K562 (cell line): ENCODE data around the gene HOXB13. TPM values are rescaled to one million over a fixed set of nuclear protein-coding genes. Genes with fewer than 3 reads are reported as not detected.

Source experiments
- ARHGAP35 ChIP-seq: fragments of 450-650 bp; IDR thresholded peaks from 2 replicates; pipeline ENCODE4 v1.6.1; 2018; ENCODE audit not compliant: partially characterized antibody
- CBX2 ChIP-seq: fragments of 200-600 bp; sonication (generic); IDR thresholded peaks from one replicate; pipeline ENCODE4 v1.6.1; 2012; ENCODE audit warnings: mild to moderate bottlenecking, low read length, inconsistent platforms; ENCODE audit not compliant: insufficient read depth, poor library complexity, severe bottlenecking
- RCOR1 ChIP-seq, 2 experiments: IDR thresholded peaks; 2 replicates each; pipeline ENCODE4 v1.6.1; 2012; ENCODE audit warnings: low read depth in 2 of 2, low read length in 2 of 2, borderline replicate concordance in 1 of 2, improper control_type of control experiment in 1 of 2
- ZNF232 ChIP-seq: sonication (generic); formaldehyde crosslinking; IDR thresholded peaks from 2 replicates; pipeline ENCODE4 v1.8.0; 2022; ENCODE audit warnings: mild to moderate bottlenecking, missing genetic modification reagents
- polyA plus RNA-seq, 8 experiments: library from polyadenylated mRNA; depleted of rRNA in 4 of 8; stranded (reverse) in 5 of 8; unstranded in 3 of 8; fragments of >200 nt; fragmentation: Nextera tagmentation in 2 of 8; fragmentation: Illumina TruSeq in 1 of 8; extraction: Ambion mirVana in 2 of 8; extraction: Trizol in 1 of 8; gene quantifications; 2 replicates each; pipeline versions ENCODE4 v1.2.1 to v1.2.3, GENCODE V29; 2011 to 2014; ENCODE audit warnings: inconsistent platforms in 1 of 8, missing spikeins in 1 of 8
- total RNA-seq, 7 experiments: library from RNA; depleted of rRNA in 6 of 7; stranded (reverse); fragments of >200 nt in 6 of 7; fragmentation: Illumina TruSeq in 2 of 7; extraction: Trizol in 2 of 7; gene quantifications; 2 replicates each; pipeline versions ENCODE4 v1.2.1 to v1.2.3, GENCODE V29; 2011 to 2021; ENCODE audit warnings: low replicate concordance in 1 of 7
- TF ChIP-seq, protein P1 (sequence below): fragments of 450-650 bp; conservative IDR thresholded peaks from 2 replicates; pipeline ENCODE4 v1.6.1; 2016; ENCODE audit warnings: missing genetic modification characterization, low read depth, mild to moderate bottlenecking, missing compliant biosample characterization, moderate library complexity
- TF ChIP-seq, protein P2 (sequence below): fragments of 250-450 bp; sonication (Bioruptor Pico); IDR thresholded peaks from 2 replicates; pipeline ENCODE4 v1.5.0; 2020; ENCODE audit warnings: mild to moderate bottlenecking
- TF ChIP-seq, protein P3 (sequence below): fragments of 200-800 bp; sonication (Bioruptor generic); IDR thresholded peaks from 2 replicates; pipeline ENCODE4 v1.6.1; 2017; ENCODE audit warnings: missing genetic modification characterization, missing compliant biosample characterization
- TF ChIP-seq, protein P4 (sequence below): sonication (generic); IDR thresholded peaks from 2 replicates; pipeline ENCODE4 v1.6.1; 2016
- TF ChIP-seq, protein P5 (sequence below): fragments of 450-650 bp; IDR thresholded peaks from 2 replicates; pipeline ENCODE4 v1.6.1; 2016; ENCODE audit warnings: mild to moderate bottlenecking, moderate library complexity

The HOXB13 gene
- total and polyA plus RNA-seq, 9 of the 15 experiments (the other 6 are each of a cell fraction or from before 2014, with no cell fraction given): not detected

DNA sequence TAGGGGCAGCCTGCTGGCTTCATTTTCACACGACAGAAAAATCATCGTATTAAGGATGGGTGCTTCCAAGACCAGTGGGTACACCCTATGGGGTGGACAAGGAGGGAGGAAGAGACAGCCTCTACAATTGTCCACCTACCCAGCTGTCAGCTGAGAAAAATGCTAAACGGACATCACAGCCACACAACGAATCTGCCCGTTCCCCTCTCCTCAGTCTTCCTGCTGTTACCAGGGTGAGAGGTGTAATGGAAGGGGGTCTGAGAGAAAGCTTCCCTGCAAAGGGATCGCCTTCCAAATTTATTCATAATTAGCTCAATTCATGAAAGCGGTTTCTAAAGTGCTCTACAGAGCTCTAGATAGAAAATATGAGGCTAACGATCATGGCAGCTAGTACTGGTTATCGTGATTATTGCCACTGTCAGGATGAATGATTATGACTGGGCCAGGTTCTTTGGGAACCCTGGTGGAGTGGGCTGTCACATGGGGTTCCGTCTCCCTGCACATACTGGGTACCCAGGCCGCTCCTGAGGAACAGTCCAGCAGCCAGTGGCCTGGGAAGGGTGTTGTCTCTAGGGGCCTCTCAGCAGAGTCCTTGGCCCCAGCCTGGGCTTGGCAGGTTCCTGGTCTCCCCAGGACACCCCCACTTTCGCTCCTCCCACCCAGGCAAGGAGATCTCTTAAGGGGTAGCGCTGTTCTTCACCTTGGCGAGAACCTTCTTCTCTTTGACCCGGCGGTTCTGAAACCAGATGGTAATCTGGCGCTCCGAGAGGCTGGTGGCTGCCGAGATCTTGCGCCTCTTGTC is 2.2 kb downstream of the HOXB13 start (continued):
- TF ChIP-seq CBX2 (peak; percentile 66), ARHGAP35 (no peak), RCOR1 (IDR thresholded peaks at IDR 0.05; ENCODE audit: borderline replicate concordance in 1 of 2, low read depth in 2 of 2, low read length in 2 of 2) (no peak), ZNF232 (CRISPR knock-in tag) (no peak)
- TF ChIP-seq, protein P1, sequence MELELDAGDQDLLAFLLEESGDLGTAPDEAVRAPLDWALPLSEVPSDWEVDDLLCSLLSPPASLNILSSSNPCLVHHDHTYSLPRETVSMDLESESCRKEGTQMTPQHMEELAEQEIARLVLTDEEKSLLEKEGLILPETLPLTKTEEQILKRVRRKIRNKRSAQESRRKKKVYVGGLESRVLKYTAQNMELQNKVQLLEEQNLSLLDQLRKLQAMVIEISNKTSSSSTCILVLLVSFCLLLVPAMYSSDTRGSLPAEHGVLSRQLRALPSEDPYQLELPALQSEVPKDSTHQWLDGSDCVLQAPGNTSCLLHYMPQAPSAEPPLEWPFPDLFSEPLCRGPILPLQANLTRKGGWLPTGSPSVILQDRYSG: no peak
- TF ChIP-seq, protein P2, sequence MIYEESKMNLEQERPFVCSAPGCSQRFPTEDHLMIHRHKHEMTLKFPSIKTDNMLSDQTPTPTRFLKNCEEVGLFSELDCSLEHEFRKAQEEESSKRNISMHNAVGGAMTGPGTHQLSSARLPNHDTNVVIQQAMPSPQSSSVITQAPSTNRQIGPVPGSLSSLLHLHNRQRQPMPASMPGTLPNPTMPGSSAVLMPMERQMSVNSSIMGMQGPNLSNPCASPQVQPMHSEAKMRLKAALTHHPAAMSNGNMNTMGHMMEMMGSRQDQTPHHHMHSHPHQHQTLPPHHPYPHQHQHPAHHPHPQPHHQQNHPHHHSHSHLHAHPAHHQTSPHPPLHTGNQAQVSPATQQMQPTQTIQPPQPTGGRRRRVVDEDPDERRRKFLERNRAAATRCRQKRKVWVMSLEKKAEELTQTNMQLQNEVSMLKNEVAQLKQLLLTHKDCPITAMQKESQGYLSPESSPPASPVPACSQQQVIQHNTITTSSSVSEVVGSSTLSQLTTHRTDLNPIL: no peak
- TF ChIP-seq, protein P3, sequence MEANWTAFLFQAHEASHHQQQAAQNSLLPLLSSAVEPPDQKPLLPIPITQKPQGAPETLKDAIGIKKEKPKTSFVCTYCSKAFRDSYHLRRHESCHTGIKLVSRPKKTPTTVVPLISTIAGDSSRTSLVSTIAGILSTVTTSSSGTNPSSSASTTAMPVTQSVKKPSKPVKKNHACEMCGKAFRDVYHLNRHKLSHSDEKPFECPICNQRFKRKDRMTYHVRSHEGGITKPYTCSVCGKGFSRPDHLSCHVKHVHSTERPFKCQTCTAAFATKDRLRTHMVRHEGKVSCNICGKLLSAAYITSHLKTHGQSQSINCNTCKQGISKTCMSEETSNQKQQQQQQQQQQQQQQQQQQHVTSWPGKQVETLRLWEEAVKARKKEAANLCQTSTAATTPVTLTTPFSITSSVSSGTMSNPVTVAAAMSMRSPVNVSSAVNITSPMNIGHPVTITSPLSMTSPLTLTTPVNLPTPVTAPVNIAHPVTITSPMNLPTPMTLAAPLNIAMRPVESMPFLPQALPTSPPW (CRISPR knock-in tag): no peak
- TF ChIP-seq, protein P4, sequence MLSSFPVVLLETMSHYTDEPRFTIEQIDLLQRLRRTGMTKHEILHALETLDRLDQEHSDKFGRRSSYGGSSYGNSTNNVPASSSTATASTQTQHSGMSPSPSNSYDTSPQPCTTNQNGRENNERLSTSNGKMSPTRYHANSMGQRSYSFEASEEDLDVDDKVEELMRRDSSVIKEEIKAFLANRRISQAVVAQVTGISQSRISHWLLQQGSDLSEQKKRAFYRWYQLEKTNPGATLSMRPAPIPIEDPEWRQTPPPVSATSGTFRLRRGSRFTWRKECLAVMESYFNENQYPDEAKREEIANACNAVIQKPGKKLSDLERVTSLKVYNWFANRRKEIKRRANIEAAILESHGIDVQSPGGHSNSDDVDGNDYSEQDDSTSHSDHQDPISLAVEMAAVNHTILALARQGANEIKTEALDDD: peak; percentile 69
- TF ChIP-seq, protein P5, sequence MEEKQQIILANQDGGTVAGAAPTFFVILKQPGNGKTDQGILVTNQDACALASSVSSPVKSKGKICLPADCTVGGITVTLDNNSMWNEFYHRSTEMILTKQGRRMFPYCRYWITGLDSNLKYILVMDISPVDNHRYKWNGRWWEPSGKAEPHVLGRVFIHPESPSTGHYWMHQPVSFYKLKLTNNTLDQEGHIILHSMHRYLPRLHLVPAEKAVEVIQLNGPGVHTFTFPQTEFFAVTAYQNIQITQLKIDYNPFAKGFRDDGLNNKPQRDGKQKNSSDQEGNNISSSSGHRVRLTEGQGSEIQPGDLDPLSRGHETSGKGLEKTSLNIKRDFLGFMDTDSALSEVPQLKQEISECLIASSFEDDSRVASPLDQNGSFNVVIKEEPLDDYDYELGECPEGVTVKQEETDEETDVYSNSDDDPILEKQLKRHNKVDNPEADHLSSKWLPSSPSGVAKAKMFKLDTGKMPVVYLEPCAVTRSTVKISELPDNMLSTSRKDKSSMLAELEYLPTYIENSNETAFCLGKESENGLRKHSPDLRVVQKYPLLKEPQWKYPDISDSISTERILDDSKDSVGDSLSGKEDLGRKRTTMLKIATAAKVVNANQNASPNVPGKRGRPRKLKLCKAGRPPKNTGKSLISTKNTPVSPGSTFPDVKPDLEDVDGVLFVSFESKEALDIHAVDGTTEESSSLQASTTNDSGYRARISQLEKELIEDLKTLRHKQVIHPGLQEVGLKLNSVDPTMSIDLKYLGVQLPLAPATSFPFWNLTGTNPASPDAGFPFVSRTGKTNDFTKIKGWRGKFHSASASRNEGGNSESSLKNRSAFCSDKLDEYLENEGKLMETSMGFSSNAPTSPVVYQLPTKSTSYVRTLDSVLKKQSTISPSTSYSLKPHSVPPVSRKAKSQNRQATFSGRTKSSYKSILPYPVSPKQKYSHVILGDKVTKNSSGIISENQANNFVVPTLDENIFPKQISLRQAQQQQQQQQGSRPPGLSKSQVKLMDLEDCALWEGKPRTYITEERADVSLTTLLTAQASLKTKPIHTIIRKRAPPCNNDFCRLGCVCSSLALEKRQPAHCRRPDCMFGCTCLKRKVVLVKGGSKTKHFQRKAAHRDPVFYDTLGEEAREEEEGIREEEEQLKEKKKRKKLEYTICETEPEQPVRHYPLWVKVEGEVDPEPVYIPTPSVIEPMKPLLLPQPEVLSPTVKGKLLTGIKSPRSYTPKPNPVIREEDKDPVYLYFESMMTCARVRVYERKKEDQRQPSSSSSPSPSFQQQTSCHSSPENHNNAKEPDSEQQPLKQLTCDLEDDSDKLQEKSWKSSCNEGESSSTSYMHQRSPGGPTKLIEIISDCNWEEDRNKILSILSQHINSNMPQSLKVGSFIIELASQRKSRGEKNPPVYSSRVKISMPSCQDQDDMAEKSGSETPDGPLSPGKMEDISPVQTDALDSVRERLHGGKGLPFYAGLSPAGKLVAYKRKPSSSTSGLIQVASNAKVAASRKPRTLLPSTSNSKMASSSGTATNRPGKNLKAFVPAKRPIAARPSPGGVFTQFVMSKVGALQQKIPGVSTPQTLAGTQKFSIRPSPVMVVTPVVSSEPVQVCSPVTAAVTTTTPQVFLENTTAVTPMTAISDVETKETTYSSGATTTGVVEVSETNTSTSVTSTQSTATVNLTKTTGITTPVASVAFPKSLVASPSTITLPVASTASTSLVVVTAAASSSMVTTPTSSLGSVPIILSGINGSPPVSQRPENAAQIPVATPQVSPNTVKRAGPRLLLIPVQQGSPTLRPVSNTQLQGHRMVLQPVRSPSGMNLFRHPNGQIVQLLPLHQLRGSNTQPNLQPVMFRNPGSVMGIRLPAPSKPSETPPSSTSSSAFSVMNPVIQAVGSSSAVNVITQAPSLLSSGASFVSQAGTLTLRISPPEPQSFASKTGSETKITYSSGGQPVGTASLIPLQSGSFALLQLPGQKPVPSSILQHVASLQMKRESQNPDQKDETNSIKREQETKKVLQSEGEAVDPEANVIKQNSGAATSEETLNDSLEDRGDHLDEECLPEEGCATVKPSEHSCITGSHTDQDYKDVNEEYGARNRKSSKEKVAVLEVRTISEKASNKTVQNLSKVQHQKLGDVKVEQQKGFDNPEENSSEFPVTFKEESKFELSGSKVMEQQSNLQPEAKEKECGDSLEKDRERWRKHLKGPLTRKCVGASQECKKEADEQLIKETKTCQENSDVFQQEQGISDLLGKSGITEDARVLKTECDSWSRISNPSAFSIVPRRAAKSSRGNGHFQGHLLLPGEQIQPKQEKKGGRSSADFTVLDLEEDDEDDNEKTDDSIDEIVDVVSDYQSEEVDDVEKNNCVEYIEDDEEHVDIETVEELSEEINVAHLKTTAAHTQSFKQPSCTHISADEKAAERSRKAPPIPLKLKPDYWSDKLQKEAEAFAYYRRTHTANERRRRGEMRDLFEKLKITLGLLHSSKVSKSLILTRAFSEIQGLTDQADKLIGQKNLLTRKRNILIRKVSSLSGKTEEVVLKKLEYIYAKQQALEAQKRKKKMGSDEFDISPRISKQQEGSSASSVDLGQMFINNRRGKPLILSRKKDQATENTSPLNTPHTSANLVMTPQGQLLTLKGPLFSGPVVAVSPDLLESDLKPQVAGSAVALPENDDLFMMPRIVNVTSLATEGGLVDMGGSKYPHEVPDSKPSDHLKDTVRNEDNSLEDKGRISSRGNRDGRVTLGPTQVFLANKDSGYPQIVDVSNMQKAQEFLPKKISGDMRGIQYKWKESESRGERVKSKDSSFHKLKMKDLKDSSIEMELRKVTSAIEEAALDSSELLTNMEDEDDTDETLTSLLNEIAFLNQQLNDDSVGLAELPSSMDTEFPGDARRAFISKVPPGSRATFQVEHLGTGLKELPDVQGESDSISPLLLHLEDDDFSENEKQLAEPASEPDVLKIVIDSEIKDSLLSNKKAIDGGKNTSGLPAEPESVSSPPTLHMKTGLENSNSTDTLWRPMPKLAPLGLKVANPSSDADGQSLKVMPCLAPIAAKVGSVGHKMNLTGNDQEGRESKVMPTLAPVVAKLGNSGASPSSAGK: no peak
